ENCODE data around the gene SNX9.

DNA sequence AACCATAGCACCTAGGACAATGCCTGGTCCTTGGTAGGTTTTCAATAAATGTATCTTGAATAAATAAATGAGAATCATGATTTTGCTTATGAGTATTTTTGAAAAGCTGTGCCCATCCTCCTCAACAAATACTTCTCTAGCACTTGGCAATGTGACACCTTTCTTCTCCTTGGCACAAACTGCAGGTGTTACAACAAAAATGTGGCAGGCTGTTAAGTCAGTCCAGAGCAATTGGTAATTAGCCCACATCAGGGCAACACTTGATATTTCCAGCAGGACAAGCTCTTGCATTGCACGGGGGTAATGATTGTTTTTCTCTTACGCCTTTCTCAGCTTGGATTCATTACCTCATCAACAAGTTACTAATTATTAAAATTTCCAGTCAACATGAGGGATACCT lies 31.6 kb upstream of the SNX9 start:
- TF ChIP-seq, protein P1, sequence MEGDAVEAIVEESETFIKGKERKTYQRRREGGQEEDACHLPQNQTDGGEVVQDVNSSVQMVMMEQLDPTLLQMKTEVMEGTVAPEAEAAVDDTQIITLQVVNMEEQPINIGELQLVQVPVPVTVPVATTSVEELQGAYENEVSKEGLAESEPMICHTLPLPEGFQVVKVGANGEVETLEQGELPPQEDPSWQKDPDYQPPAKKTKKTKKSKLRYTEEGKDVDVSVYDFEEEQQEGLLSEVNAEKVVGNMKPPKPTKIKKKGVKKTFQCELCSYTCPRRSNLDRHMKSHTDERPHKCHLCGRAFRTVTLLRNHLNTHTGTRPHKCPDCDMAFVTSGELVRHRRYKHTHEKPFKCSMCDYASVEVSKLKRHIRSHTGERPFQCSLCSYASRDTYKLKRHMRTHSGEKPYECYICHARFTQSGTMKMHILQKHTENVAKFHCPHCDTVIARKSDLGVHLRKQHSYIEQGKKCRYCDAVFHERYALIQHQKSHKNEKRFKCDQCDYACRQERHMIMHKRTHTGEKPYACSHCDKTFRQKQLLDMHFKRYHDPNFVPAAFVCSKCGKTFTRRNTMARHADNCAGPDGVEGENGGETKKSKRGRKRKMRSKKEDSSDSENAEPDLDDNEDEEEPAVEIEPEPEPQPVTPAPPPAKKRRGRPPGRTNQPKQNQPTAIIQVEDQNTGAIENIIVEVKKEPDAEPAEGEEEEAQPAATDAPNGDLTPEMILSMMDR (IDR thresholded peaks at IDR 0.05) = no peak
- no peak for TF ChIP-seq EZH2 (IDR thresholded peaks at IDR 0.05; ENCODE audit: borderline replicate concordance, insufficient read depth, low read depth, low read length, poor library complexity, severe bottlenecking)

Data from B cell (primary cell).